H1 (cell line): ENCODE results near the gene IGSF23. TPM values are rescaled to one million over a fixed set of nuclear protein-coding genes. Genes with fewer than 3 reads are reported as not detected.

Source experiments
- CTCF ChIA-PET: fragments of 300-600 bp; sonication (Branson Sonifier 250); formaldehyde crosslinking; loops from one replicate; lab custom pipeline; 2021; ENCODE audit not compliant: partially characterized antibody; lab: Charles Lee
- POLR2A ChIA-PET: fragments of 300-600 bp; sonication (Branson Sonifier 250); formaldehyde crosslinking; loops from one replicate; lab custom pipeline; 2021; ENCODE audit warnings: inconsistent platforms; ENCODE audit not compliant: partially characterized antibody; lab: Charles Lee
- DNase-seq, 2 experiments: peaks; one replicate each; pipeline versions ENCODE4 v3.0.0 to v3.0.0-alpha.2; 2010 to 2022; ENCODE audit warnings: low spot score in 2 of 2, low read depth in 1 of 2, mixed read lengths in 1 of 2
- FAIRE-seq: peaks from 2 replicates; lab custom pipeline; 2011; peaks lifted over from hg19 to GRCh38; lab: Jason Lieb, UNC
- H2AFZ ChIP-seq: 2 replicates; pipeline ENCODE4 v1.8.1; 2012; ENCODE audit warnings: low read length, inconsistent platforms
- H2AK5ac ChIP-seq: 2 replicates; pipeline ENCODE4 v1.6.1; 2013; ENCODE audit warnings: low read depth, low read length
- H2BK120ac ChIP-seq: replicated peaks from 2 replicates; pipeline ENCODE3; 2013; ENCODE audit warnings: low read depth, low read length, inconsistent platforms
- H2BK12ac ChIP-seq: 2 replicates; pipeline ENCODE4 v1.6.1; 2013; ENCODE audit warnings: low read depth, low read length
- H2BK15ac ChIP-seq: 2 replicates; pipeline ENCODE4 v1.6.1; 2013; ENCODE audit warnings: low read length
- H2BK20ac ChIP-seq: 2 replicates; pipeline ENCODE4 v1.6.1; 2013; ENCODE audit warnings: low read length
- H2BK5ac ChIP-seq: 2 replicates; pipeline ENCODE4 v1.6.1; 2013; ENCODE audit warnings: low read depth, low read length
- H3K14ac ChIP-seq: 2 replicates; pipeline ENCODE4 v1.6.1; 2013; ENCODE audit warnings: inconsistent platforms; ENCODE audit not compliant: insufficient read length
- H3K18ac ChIP-seq: 2 replicates; pipeline ENCODE4 v1.6.1; 2013; ENCODE audit warnings: low read length; ENCODE audit errors: extremely low read depth
- H3K23ac ChIP-seq: 2 replicates; pipeline ENCODE4 v1.6.1; 2013; ENCODE audit warnings: inconsistent platforms; ENCODE audit not compliant: insufficient read length
- H3K23me2 ChIP-seq: 2 replicates; pipeline ENCODE4 v1.6.1; 2013; ENCODE audit warnings: low read depth, low read length
- H3K27ac ChIP-seq: 2 replicates; pipeline ENCODE4 v1.6.1; 2011; ENCODE audit warnings: low read depth, low read length, inconsistent platforms
- H3K27me3 ChIP-seq, 4 experiments: replicated peaks in 1 of 4; 1 replicate in 1 of 4; 2 replicates in 3 of 4; pipeline versions ENCODE4 v1.6.1 to v1.8.1; 2011 to 2013; ENCODE audit warnings: low read length in 3 of 4, mild to moderate bottlenecking in 3 of 4, inconsistent platforms in 2 of 4, mixed read lengths in 2 of 4, moderate library complexity in 1 of 4; ENCODE audit not compliant: control insufficient read depth in 3 of 4, insufficient read depth in 3 of 4; ENCODE audit errors: extremely low read depth in 1 of 4
- H3K36me3 ChIP-seq, 4 experiments: 2 replicates each; pipeline versions ENCODE4 v1.6.1 to v1.8.1; 2011 to 2013; ENCODE audit warnings: mild to moderate bottlenecking in 4 of 4, low read length in 3 of 4, moderate library complexity in 2 of 4, control low read depth in 1 of 4, inconsistent platforms in 1 of 4; ENCODE audit not compliant: insufficient read depth in 4 of 4, control insufficient read depth in 2 of 4
- H3K4ac ChIP-seq: replicated peaks from 2 replicates; pipeline ENCODE3; 2013; ENCODE audit warnings: low read length, low read depth, mixed read lengths, inconsistent platforms; ENCODE audit not compliant: insufficient read length
- H3K4me1 ChIP-seq, 4 experiments: replicated peaks in 1 of 4; 1 replicate in 1 of 4; 2 replicates in 3 of 4; pipeline versions ENCODE4 v1.6.1 to v1.8.1; 2011 to 2013; ENCODE audit warnings: low read length in 3 of 4, inconsistent platforms in 2 of 4, mixed read lengths in 1 of 4; ENCODE audit not compliant: insufficient read depth in 4 of 4, control insufficient read depth in 3 of 4
- H3K4me2 ChIP-seq, 2 experiments: 2 replicates each; pipeline versions ENCODE4 v1.6.1 to v1.8.1; 2011 to 2013; ENCODE audit warnings: low read depth in 2 of 2, low read length in 2 of 2, control low read depth in 1 of 2, inconsistent platforms in 1 of 2, mild to moderate bottlenecking in 1 of 2; ENCODE audit not compliant: insufficient read depth in 1 of 2
- H3K4me3 ChIP-seq, 4 experiments: fragments of 200-600, 300-600 bp in 1 of 4; sonication (generic), shearing (Covaris generic), sonication (Bioruptor Twin) in 1 of 4; 2 replicates each; pipeline versions ENCODE4 v1.5.1 to v1.8.1; 2011 to 2016; ENCODE audit warnings: low read length in 4 of 4, low read depth in 3 of 4, control low read depth in 2 of 4, inconsistent platforms in 2 of 4, mild to moderate bottlenecking in 2 of 4, mixed read lengths in 1 of 4, moderate library complexity in 1 of 4; ENCODE audit not compliant: insufficient read depth in 2 of 4; ENCODE audit errors: extremely low read depth in 1 of 4
- H3K56ac ChIP-seq: replicated peaks from 2 replicates; pipeline ENCODE3; 2013; ENCODE audit warnings: low read depth, mild to moderate bottlenecking, mixed read lengths, low read length, inconsistent platforms; ENCODE audit not compliant: insufficient read length
- H3K79me1 ChIP-seq: 2 replicates; pipeline ENCODE4 v1.6.1; 2013; ENCODE audit warnings: low read depth, low read length, control low read depth
- H3K79me2 ChIP-seq, 2 experiments: 2 replicates each; pipeline versions ENCODE4 v1.6.1 to v1.8.1; 2012 to 2013; ENCODE audit warnings: low read length in 2 of 2, mild to moderate bottlenecking in 2 of 2, inconsistent platforms in 1 of 2; ENCODE audit not compliant: insufficient read depth in 2 of 2, control insufficient read depth in 1 of 2
- H3K9ac ChIP-seq, 4 experiments: replicated peaks in 1 of 4; 1 replicate in 1 of 4; 2 replicates in 3 of 4; pipeline versions ENCODE4 v1.6.1 to v1.8.1; 2011 to 2013; ENCODE audit warnings: low read depth in 3 of 4, low read length in 3 of 4, control low read depth in 2 of 4, mild to moderate bottlenecking in 2 of 4, moderate library complexity in 2 of 4, inconsistent platforms in 1 of 4; ENCODE audit errors: extremely low read depth in 1 of 4
- H3K9me3 ChIP-seq, 2 experiments: 2 replicates each; pipeline versions ENCODE4 v1.6.1 to v1.8.1; 2012 to 2013; ENCODE audit warnings: mild to moderate bottlenecking in 2 of 2, moderate library complexity in 2 of 2, control low read depth in 1 of 2, inconsistent platforms in 1 of 2, low read depth in 1 of 2, low read length in 1 of 2, mixed read lengths in 1 of 2; ENCODE audit not compliant: insufficient read depth in 2 of 2
- H4K20me1 ChIP-seq, 2 experiments: replicated peaks in 1 of 2; 2 replicates each; pipeline versions ENCODE3 to v1.8.1; 2011 to 2013; ENCODE audit warnings: inconsistent platforms in 2 of 2, low read length in 2 of 2, mild to moderate bottlenecking in 1 of 2; ENCODE audit not compliant: insufficient read depth in 2 of 2, control insufficient read depth in 1 of 2
- H4K5ac ChIP-seq: 2 replicates; pipeline ENCODE4 v1.6.1; 2013; ENCODE audit warnings: low read length, low read depth, mixed read lengths, inconsistent platforms; ENCODE audit not compliant: insufficient read length
- H4K8ac ChIP-seq: 2 replicates; pipeline ENCODE4 v1.8.0; 2013; ENCODE audit warnings: mild to moderate bottlenecking, moderate library complexity, low read length, inconsistent platforms; ENCODE audit not compliant: insufficient read depth; ENCODE audit errors: extremely low read depth
- H4K91ac ChIP-seq: replicated peaks from 2 replicates; pipeline ENCODE3; 2013; ENCODE audit warnings: low read length, mixed read lengths, inconsistent platforms; ENCODE audit not compliant: insufficient read length
- TBP ChIP-seq: IDR thresholded peaks from 2 replicates; pipeline ENCODE4 v1.6.1; 2011; ENCODE audit warnings: low read depth, low read length, improper control_type of control experiment
- TEAD4 ChIP-seq: IDR thresholded peaks from 2 replicates; pipeline ENCODE4 v1.6.1; 2012; ENCODE audit warnings: low read depth, low read length, inconsistent platforms, mixed read lengths
- WGBS, 2 experiments: shearing (Covaris generic) in 1 of 2; methylation state at CpG; one replicate each; pipeline versions ENCODE4 v1.1.6 to v1.1.7; 2013 to 2015; ENCODE audit warnings: low lambda C conversion rate in 2 of 2, mixed read lengths in 2 of 2, inconsistent platforms in 1 of 2, low coverage in 1 of 2, missing lambda C conversion rate in 1 of 2; ENCODE audit not compliant: insufficient replicate concordance in 2 of 2, insufficient coverage in 1 of 2, insufficient read length in 1 of 2; ENCODE audit errors: extremely low coverage in 1 of 2, missing lambda C conversion rate in 1 of 2; 5-methylcytosine and 5-hydroxymethylcytosine counted together
- polyA plus RNA-seq, 7 experiments: library from polyadenylated mRNA; depleted of rRNA in 3 of 7; stranded (reverse) in 5 of 7; unstranded in 2 of 7; fragments of >200 nt in 5 of 7; fragments of 200-250 nt in 2 of 7; gene quantifications; 1 replicate in 5 of 7; 2 replicates in 1 of 7; 4 replicates in 1 of 7; pipeline versions ENCODE4 v1.2.1 to v1.2.3, GENCODE V29; 2011 to 2013; ENCODE audit warnings: missing spikeins in 2 of 7, mixed read lengths in 2 of 7
- total RNA-seq: library from RNA; stranded (reverse); fragmentation: NEBNext Ultra II Directional; extraction: Animal tissue kit (Norgen Biotek cat#: 25700); gene quantifications from 2 replicates; pipeline ENCODE4 v1.2.1, GENCODE V29; 2021
- TF ChIP-seq, protein P1 (sequence below): IDR thresholded peaks from 2 replicates; pipeline ENCODE4 v1.6.1; 2011; ENCODE audit warnings: low read length, improper control_type of control experiment

Gene IGSF23
- total and polyA plus RNA-seq, 2 of the 8 experiments (the other 6 are each of a cell fraction or from before 2014, with no cell fraction given): not detected

DNA sequence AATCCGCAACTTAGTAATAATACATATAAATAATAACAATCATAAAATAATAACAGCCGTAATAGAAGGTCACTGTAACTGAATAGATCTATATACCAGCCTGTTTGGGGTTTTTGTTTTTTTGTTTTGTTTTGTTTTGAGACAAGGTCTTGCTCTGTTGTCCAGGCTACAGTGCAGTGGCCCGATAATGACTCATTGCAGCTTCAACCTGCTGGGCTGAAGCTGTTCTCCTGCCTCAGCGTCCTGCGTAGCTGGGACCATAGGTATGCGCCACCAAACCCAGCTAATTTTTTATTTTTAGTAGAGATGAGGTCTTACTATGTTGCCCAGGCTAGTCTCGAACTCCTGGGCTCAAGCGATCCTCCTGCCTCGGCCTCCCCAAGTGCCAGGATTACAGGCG, 950 bp downstream of the IGSF23 start:
- Histone ChIP-seq H3K79me1 (no peaks in the 10 kb centered on the region), H3K4me2 (no peak overlapping the region)
- CTCF ChIA-PET: interaction anchor here (1.9 to 5.8 kb wide), 2 partner anchors 31 to 43 kb away, joined by 9 to 27 read pairs; no protein-coding TSS in a partner anchor
- TF ChIP-seq TEAD4 (no peak), TBP (no peak)
- TF ChIP-seq, protein P1, sequence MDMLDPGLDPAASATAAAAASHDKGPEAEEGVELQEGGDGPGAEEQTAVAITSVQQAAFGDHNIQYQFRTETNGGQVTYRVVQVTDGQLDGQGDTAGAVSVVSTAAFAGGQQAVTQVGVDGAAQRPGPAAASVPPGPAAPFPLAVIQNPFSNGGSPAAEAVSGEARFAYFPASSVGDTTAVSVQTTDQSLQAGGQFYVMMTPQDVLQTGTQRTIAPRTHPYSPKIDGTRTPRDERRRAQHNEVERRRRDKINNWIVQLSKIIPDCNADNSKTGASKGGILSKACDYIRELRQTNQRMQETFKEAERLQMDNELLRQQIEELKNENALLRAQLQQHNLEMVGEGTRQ: no peak
- TF ChIP-seq, all 59 proteins: peak for 0
- Histone ChIP-seq H3K27ac (no peak overlapping the region), H3K9ac (no peak overlapping the region), H3K23me2 (no peaks in the 10 kb centered on the region), H4K91ac (no peak overlapping the region), H2BK20ac (no peak overlapping the region), H2BK15ac (no peak overlapping the region), H3K27me3 (no peaks in the 10 kb centered on the region), H3K36me3 (no peaks in the 10 kb centered on the region), H3K23ac (no peak overlapping the region), H3K4me3 (no peak overlapping the region), H3K79me2 (no peaks in the 10 kb centered on the region), H3K14ac (no peak overlapping the region), H2BK12ac (no peak overlapping the region), H3K4me1 (no peaks in the 10 kb centered on the region), H4K8ac (no peak overlapping the region), H2BK120ac (no peak overlapping the region), H3K4ac (no peak overlapping the region), H3K56ac (no peak overlapping the region), H4K20me1 (no peaks in the 10 kb centered on the region), H3K18ac (no peak overlapping the region), H3K9me3 (no peaks in the 10 kb centered on the region), H2BK5ac (no peak overlapping the region), H2AFZ (no peak overlapping the region), H4K5ac (no peak overlapping the region), H2AK5ac (no peak overlapping the region)
- POLR2A ChIA-PET: no interaction called here
- WGBS, 2 experiments: 94% methylated on average over 10 of the region's 10 CpGs; no CpG with 5 or more reads in 1 of the 2 experiments
- DNase-seq (no peak), FAIRE-seq (no peak)
